NCI-H82 treated with DMSO at 0.1 percent for 48 hours (cell line): Measurements from ENCODE around the gene IL11RA.
"Not testable (repeated sequence)": the region's sequence is repeated elsewhere in the genome, so short reads cannot be mapped to it uniquely, and the experiment has no call there.

Experiments used
- DNase-seq: peaks from one replicate; lab custom pipeline; 2025; ENCODE audit not compliant: unreplicated experiment; lab: John Stamatoyannopoulos, UW

IL11RA gene

DNA sequence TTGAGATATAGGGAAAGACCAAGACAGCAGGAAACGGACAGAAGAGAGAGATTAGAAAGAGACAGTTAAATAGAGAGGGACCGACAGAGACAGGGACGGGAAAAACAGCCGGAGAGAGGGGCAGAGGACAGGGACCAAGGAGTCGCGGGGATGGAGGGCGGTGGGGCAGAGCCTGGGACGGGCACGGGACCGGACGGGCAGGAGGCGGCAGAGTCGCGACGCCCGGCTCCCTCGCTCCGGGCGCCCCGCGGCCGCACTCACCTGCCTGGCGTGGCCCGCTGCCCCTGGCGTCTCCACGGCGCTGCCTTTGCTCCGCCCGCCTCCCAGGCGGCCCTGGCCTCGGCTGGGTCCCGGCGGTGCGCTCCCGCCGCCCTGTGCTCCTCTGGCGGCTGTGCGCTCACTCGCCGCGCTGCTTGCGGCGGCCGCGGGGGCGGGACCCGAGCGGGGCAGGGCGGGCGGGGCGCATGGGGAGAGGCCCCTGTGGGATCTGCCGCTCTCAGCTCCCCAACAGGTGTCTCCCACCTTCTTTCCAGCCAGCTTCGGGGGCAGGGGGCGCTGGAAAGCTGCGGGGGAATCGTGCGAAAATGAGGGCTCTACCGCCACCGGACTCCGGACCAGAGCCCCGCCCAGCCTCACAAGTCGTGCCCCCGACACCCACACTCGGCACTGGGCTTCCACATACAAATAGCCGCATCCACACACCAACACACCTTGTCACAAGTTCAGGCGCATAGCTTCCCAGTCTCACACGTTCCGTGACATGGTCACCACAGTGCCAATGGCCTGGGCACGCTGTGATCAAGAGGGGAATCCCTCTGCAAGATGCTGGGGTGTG, 23.1 kb upstream of the IL11RA start, which contains the start of gene ARID3C:
ARID3C (minus strand) TSS at position 411 of the 835 bp plus-strand sequence. CDS start 1,052 bp downstream, outside the sequence.
- DNase-seq = no peak

GRCh38 chr9:34629491-34629808, 22.5 kb upstream of the IL11RA start:
- DNase-seq = no peak

DNA sequence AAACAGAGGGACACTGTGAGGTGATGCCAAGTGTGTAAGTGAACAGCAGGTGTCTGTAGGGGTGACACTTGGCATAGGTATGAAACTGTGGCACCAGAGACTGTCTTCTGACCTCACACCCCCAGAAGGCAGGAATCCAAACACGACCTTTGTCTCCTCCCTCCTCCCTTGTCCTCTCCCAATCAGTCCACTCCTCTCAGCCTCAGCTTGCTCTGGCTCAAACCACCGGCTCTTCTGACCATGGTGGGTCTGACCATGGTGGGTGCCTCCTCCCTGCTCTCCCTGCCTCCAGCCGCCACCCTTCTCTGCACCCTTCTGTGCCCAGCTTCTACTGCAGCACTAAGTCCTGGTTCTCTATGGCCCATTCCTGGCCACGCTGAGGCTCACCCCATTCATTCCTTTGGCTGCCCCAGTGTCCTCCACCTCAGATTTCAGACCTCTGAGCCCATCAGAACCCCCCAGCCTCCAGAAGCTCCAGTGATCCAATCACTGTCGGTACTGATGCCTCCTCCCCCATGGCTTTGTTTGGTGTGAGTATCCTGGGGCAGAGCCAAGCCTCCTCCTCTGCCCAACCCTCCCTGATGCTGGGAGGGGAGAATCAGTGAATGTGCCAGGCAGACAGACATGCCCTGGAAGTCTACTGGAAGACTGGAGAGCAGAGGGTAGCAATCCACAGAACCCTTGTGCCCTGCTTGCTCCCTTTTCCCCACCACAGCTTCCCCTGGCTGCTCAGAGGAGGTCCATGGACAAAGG, 21.4 kb upstream of the IL11RA start:
- no peak for DNase-seq

GRCh38 chr9:34633166-34633565, 18.8 kb upstream of the IL11RA start:
- DNase-seq = no peak

DNA sequence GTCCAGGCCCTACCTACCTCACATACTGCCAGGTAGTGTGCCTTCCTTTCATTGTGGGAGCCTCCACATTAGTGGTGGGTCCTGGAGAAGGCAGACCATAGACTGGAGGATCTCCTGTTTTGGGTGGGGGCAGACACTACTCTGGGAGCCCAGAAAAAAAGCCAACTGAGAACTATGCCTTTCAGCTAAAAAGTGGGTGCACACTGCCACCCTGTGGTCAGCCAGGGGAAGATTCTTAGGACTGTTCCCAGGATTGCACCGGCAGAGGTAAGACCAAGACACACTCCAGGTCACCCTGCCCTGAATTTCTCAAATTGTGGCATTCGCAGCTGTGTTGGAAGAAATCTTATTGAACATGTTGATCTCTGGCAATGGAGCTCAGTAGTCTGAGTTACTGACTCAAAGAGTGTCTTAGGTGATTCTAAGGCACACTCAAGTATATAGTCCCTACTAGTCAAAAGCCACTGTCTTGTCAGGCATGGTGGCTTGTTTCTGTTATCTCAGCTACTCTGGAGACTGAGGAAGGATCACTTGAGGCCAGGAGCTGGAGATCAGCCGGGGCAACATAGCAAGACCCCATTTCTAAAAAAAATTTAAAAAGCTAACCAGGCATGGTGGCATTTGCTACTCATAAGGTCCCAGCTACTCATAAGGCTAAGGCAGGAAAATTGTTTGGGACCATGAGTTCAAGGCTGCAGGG, 18.0 kb upstream of the IL11RA start:
- peak; percentile 65 for DNase-seq

GRCh38 chr9:34634551-34635248, 17.3 kb upstream of the IL11RA start:
- no peak for DNase-seq

- no peak for DNase-seq
Measured at GRCh38 chr9:34635556-34635955, 16.4 kb upstream of the IL11RA start.

DNA sequence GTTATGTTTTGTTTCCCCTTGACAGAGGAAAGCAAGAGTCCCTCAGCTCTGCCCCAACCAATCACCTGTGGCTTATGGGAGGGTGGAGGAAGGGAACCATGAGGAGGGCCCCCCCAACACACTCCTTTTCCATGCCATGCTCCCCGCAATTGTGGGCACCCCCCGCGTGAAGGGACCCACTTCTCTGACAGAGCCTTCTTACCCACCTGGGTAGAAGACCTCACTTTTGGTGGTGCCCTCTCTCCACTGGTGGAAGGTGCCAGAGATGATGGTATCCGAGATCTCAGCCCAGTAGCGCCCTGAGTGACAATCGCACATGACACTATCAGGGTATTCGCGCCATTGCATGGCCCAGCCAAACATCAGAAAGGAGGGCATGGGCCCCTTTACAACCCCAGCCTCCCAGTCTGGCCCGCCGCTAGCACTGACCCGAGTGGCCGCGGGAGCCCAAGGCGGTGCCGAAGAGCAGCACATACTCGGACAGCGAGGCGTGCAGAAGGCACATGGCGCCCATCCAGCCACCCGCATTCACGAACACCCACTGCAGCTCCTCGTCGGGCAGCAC, 15.1 kb upstream of the IL11RA start:
- DNase-seq = no peak

DNA sequence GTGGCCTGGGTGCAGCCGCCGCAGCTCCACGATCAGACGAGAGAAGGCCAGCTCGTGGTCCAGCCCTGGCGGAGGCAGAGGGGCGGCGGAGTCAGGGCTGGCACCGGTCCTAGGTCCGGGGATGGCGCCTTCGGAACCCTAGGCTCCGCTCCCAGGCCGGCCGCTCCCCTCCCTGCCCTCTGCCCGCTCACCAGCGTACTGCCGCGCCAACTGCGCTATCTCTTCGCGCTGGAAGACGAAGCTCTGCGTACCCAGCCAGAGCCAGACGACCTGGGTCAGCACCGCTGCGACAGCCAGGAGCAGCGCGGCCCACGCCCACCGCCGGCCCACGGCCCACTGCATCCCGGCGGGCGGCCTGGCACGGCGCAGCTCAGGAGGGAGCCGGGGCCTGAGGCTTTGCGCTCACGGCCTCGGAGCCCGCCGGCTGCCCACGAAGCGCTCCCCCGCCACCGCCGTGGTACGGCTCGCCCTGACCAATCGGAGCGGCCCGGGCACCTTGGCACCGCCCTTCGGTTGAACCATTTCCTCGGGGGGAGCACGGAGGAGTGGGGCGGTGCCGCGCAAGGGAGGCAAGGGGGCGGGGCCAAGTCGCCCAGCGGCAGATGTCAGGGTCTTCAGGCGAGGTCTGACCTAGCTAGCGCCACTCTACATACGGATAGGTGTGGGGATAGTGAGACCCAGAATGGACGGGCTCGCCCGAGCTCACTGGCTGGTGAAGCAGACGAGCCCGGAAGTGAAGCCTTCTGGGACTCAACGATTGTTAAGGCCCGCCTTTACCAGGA, 14.4 kb upstream of the IL11RA start, which contains the start of gene SIGMAR1:
SIGMAR1 (minus strand) TSS at position 432 of the 782 bp plus-strand sequence; CDS start at position 342, 90 bp downstream.
- DNase-seq = peak; percentile 64

DNA sequence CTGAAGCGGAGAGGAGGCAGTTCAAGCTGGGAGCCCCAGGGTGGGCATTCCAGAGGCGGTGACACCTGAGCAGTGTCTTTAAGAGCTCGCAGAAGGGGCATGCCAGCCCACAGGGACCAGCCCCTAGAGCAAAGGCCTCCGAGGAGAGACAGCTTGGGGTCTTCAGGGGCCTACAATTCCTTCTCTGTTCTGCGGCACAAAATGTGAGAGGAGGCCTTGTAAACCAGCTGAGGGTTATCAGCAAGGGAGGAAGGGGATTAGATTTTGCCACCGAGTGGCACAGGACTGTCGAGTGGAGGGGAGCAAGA, 13.9 kb upstream of the IL11RA start:
- no peak for DNase-seq

DNA sequence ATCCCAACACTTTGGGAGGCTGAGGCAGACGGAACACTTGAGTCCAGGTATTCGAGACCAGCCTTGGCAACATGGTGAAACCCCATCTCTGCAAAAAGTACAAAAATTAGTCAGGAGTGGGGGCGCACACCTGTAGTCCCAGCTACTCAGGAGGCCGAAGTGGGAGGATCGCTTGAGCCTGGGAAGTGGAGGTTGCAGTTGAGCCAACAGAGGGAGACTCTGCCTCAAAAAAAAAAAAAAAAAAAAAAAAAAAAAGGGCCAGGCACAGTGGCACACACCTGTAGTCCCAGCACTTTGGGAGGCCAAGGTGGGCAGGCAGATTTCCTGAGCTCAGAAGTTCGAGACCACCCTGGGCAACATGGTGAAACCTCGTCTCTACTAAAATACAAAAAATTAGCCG, 12.7 kb upstream of the IL11RA start:
- DNase-seq = not testable (repeated sequence)

GRCh38 chr9:34642679-34643078, 9.3 kb upstream of the IL11RA start:
- DNase-seq = no peak

DNA sequence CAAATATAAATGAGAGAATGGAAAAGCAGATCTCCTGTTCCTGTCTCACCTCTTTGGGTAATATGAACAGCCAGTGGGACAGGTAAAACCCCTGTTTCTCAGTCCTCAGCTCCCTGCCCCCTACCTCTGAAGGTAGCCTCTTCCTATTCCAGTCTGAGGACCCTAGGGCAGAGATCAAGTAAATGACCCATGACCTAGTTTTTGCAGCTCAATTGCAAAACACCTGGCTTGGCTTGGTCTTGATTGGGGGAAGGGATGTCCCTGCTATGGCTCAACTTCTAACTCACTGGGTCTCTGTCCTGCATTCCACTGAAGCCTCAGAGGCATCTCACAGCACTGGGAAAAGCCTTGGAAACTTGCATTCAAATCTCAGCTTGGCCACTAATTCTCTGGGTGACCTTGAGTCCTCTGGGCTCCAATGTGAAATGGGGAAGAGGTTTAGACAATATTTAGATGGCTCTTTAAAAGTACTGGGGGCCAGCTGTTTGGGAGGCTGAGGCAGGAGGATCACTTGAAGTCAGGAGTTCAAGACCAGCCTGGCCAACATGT, 7.1 kb upstream of the IL11RA start:
- no peak for DNase-seq

DNA sequence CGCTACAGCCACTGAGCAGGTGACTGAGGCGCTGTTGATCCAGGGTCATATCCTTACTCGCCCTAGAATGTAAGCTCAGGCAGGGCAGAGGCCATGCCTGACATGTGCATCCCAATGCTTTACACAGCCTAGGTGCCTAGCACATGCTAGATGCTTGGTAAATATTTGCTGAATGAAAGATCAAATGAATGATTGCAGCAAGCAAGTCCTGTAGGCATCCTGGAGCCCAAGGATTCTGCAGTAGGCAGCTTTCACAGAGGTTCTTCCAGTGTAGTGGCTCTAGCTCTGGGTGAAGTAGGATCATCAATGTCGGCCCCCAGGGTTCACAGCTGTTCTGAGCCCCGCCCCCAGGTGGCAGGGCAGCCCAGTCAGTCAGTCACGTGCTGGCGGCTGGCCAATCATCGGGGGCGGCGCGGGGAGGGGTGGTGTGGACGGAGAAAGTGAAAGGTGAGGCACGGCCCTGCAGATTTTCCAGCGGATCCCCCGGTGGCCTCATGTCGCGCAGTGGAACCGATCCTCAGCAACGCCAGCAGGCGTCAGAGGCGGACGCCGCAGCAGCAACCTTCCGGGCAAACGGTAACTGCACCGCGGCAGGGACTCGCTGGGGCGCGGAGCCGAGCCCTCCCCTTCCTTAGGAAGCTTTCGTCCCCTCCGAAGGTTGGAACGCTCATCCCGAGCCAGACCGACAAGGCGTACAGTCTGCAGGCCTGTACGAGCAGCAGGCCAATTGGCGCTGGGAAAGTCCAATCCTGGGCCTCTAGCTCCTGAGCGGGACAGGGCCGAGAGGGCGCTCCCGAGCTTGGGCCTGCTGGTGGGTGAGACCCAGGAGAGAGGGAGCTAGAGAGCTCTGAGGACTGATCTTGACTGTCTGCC, 5.5 kb upstream of the IL11RA start, which contains the start of gene GALT:
GALT (plus strand) TSS at position 465 of the 873 bp plus-strand sequence; CDS start at position 495, 30 bp downstream.
- DNase-seq = peak; percentile 67

- no peak for DNase-seq
Measured at GRCh38 chr9:34647084-34647403, 4.9 kb upstream of the IL11RA start.

DNA sequence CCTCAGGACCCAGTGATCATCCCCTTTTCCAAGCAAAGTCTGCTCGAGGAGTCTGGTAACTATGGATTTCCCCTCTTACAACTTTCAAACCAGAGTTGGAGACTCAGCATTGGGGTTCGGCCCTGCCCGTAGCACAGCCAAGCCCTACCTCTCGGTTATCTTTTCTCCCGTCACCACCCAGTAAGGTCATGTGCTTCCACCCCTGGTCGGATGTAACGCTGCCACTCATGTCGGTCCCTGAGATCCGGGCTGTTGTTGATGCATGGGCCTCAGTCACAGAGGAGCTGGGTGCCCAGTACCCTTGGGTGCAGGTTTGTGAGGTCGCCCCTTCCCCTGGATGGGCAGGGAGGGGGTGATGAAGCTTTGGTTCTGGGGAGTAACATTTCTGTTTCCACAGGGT, 4.3 kb upstream of the IL11RA start:
- DNase-seq = no peak

GRCh38 chr9:34648673-34649072, 3.3 kb upstream of the IL11RA start:
- no peak for DNase-seq

- DNase-seq = no peak
Measured at GRCh38 chr9:34650816-34651215, 1.2 kb upstream of the IL11RA start.

DNA sequence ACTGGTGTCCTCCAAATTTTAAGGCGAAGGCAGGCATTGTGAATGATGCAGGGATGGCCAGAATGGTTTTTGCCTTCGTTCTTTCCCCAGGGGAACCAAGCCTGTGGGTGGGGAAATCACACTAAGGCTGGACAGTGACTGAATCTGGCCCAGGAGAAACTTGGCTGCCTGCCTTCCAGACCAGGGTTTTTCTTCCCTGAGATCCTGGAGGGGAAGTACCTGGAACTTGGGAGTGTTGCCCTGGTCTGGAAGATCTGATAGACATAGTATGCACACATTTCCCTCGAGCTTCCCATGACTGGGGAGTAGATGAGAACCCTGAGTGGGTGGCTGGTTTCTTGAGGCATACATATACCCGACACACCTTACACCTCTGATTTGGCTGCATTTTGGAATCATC, 664 bp upstream of the IL11RA start:
- no peak for DNase-seq
